ENCODE measurements around the gene HS3ST3A1.

GRCh38 chr17:13636951-13637350 is 35.2 kb upstream of the HS3ST3A1 start:
- TF ChIP-seq POLR2A (IDR thresholded peaks at IDR 0.05; ENCODE audit: low read depth, low read length) (no peak), POLR2AphosphoS5 (IDR thresholded peaks at IDR 0.05; ENCODE audit: low read depth, low read length) (no peak), TAF1 (IDR thresholded peaks at IDR 0.05; ENCODE audit: borderline replicate concordance, low read depth, low read length) (no peak)
